ENCODE measurements around the gene WDR18. TPM values are rescaled to one million over a fixed set of nuclear protein-coding genes. Genes with fewer than 3 reads are reported as not detected.
A peak's percentile ranks its signal among the peaks of the same experiment; 100 is the strongest.

The WDR18 gene
- total and polyA plus RNA-seq, 4 experiments from 2014 or later = 44.3 to 79.7 (median 57.1) TPM

GRCh38 chr19:939922-940321 is 44.2 kb upstream of the WDR18 start:
- Histone ChIP-seq H3K9me3 (ENCODE audit: control insufficient read depth in 1 of 2, low read length in 2 of 2) (no peaks in the 10 kb centered on the region), H3K36me3 (ENCODE audit: insufficient read depth, low read length) (no peaks in the 10 kb centered on the region), H3K27me3 (ENCODE audit: insufficient read depth, low read length) (no peaks in the 10 kb centered on the region), H3K4me3 (ENCODE audit: low read length in 2 of 2) (no peak overlapping the region), H3K4me1 (ENCODE audit: insufficient read depth, low read length) (peaks cover 21% of the 10 kb centered on the region), H3K27ac (ENCODE audit: low read depth, low read length) (no peak overlapping the region)
- intact Hi-C loops (cut with micrococcal nuclease) = loop anchor here (2.0 kb wide), 1 partner anchor 15 kb away; no protein-coding TSS in a partner anchor
- ChIA-PET POLR2A (ENCODE audit: partially characterized antibody) (interaction anchor here (0.9 kb wide), 1 partner anchor 45 kb away, joined by 3 read pairs; the partner anchor contains the start of gene WDR18), CTCF (ENCODE audit: partially characterized antibody) (no interaction called here)
- no peak for DNase-seq
- Mint-ChIP-seq H3K36me3 (no peaks in the 10 kb centered on the region), H3K4me1 (peaks cover 14 to 32% (median 25%) of the 10 kb centered on the region in 4 donors), H3K9me3 (peaks cover 0 to 2% (median 0%) of the 10 kb centered on the region in 8 donors), H3K27me3 (no peaks in the 10 kb centered on the region), H3K4me3 (peak overlapping the region; percentile 63 to 83 (median 76)), H3K27ac (peak overlapping the region in 6 of 7 donors; percentile 72 to 91 (median 80))

- H3K27me3 Mint-ChIP-seq = no peaks in the 10 kb centered on the region
- DNase-seq = peak; percentile 70 to 83 (median 72)
- peaks cover 0 to 2% (median 0%) of the 10 kb centered on the region in 8 donors for H3K9me3 Mint-ChIP-seq
- ChIA-PET POLR2A (ENCODE audit: partially characterized antibody) (interaction anchor here (0.9 to 1.7 kb wide), 3 partner anchors 8 to 44 kb away, joined by 3 to 6 read pairs (median 3); partner anchors contain the start of gene WDR18), CTCF (ENCODE audit: partially characterized antibody) (interaction anchor here (1.0 kb wide), 1 partner anchor 77 kb away, joined by 4 read pairs; no protein-coding TSS in a partner anchor)
- intact Hi-C loops (cut with micrococcal nuclease) = loop anchor here (2.0 kb wide), 1 partner anchor 16 kb away; no protein-coding TSS in a partner anchor
- Histone ChIP-seq H3K27ac (ENCODE audit: low read depth, low read length) (peak overlapping the region; percentile 43), H3K9me3 (ENCODE audit: control insufficient read depth in 1 of 2, low read length in 2 of 2) (no peaks in the 10 kb centered on the region), H3K36me3 (ENCODE audit: insufficient read depth, low read length) (no peaks in the 10 kb centered on the region), H3K4me1 (ENCODE audit: insufficient read depth, low read length) (peaks cover 21% of the 10 kb centered on the region), H3K4me3 (ENCODE audit: low read length in 2 of 2) (peak overlapping the region; percentile 29 to 38), H3K27me3 (ENCODE audit: insufficient read depth, low read length) (no peaks in the 10 kb centered on the region)
- H3K4me3 Mint-ChIP-seq = peak overlapping the region; percentile 63 to 83 (median 78)
- no peaks in the 10 kb centered on the region for H3K36me3 Mint-ChIP-seq
- H3K4me1 Mint-ChIP-seq = peaks cover 14 to 32% (median 23%) of the 10 kb centered on the region in 4 donors
- H3K27ac Mint-ChIP-seq = peak overlapping the region; percentile 72 to 91 (median 81)
Measured at GRCh38 chr19:940591-941291, 43.4 kb upstream of the WDR18 start.

GRCh38 chr19:941292-942132 is 42.6 kb upstream of the WDR18 start:
- H3K27ac Mint-ChIP-seq = peak overlapping the region in 6 of 7 donors; percentile 60 to 81 (median 72)
- Histone ChIP-seq H3K9me3 (ENCODE audit: control insufficient read depth in 1 of 2, low read length in 2 of 2) (no peaks in the 10 kb centered on the region), H3K4me1 (ENCODE audit: insufficient read depth, low read length) (peaks cover 21% of the 10 kb centered on the region), H3K4me3 (ENCODE audit: low read length in 2 of 2) (peak overlapping the region; percentile 29 to 38), H3K27ac (ENCODE audit: low read depth, low read length) (peak overlapping the region; percentile 5), H3K27me3 (ENCODE audit: insufficient read depth, low read length) (no peaks in the 10 kb centered on the region), H3K36me3 (ENCODE audit: insufficient read depth, low read length) (no peaks in the 10 kb centered on the region)
- H3K4me1 Mint-ChIP-seq = peaks cover 14 to 32% (median 23%) of the 10 kb centered on the region in 4 donors
- DNase-seq = no peak
- H3K9me3 Mint-ChIP-seq = peaks cover 0 to 2% (median 0%) of the 10 kb centered on the region in 8 donors
- no peaks in the 10 kb centered on the region for H3K27me3 Mint-ChIP-seq
- intact Hi-C loops (cut with micrococcal nuclease) = loop anchor here (2.0 kb wide), 1 partner anchor 17 kb away; no protein-coding TSS in a partner anchor
- ChIA-PET POLR2A (ENCODE audit: partially characterized antibody) (interaction anchor here (1.4 to 1.7 kb wide), 2 partner anchors 9 to 18 kb away, joined by 3 to 6 read pairs; no protein-coding TSS in a partner anchor), CTCF (ENCODE audit: partially characterized antibody) (interaction anchor here (1.0 kb wide), 1 partner anchor 78 kb away, joined by 4 read pairs; no protein-coding TSS in a partner anchor)
- H3K36me3 Mint-ChIP-seq = no peaks in the 10 kb centered on the region
- peak overlapping the region; percentile 60 to 79 (median 72) for H3K4me3 Mint-ChIP-seq

GRCh38 chr19:942133-942645 is 42.0 kb upstream of the WDR18 start:
- POLR2A ChIA-PET (ENCODE audit: partially characterized antibody) = interaction anchor here (1.7 kb wide), 1 partner anchor 10 kb away, joined by 6 read pairs; no protein-coding TSS in a partner anchor
- H3K9me3 Mint-ChIP-seq = peaks cover 0 to 2% (median 0%) of the 10 kb centered on the region in 8 donors
- Histone ChIP-seq H3K9me3 (ENCODE audit: control insufficient read depth in 1 of 2, low read length in 2 of 2) (no peaks in the 10 kb centered on the region), H3K36me3 (ENCODE audit: insufficient read depth, low read length) (no peaks in the 10 kb centered on the region), H3K27ac (ENCODE audit: low read depth, low read length) (no peak overlapping the region), H3K4me3 (ENCODE audit: low read length in 2 of 2) (no peak overlapping the region), H3K27me3 (ENCODE audit: insufficient read depth, low read length) (no peaks in the 10 kb centered on the region), H3K4me1 (ENCODE audit: insufficient read depth, low read length) (peaks cover 20% of the 10 kb centered on the region)
- no peak for DNase-seq
- intact Hi-C loops (cut with micrococcal nuclease) = no loop called here
- no peak overlapping the region for H3K27ac Mint-ChIP-seq
- no peak overlapping the region for H3K4me3 Mint-ChIP-seq
- CTCF ChIA-PET (ENCODE audit: partially characterized antibody) = interaction anchor here (2.0 kb wide), 1 partner anchor 42 kb away, joined by 6 read pairs; the partner anchor contains the start of gene WDR18
- H3K27me3 Mint-ChIP-seq = no peaks in the 10 kb centered on the region
- peaks cover 13 to 28% (median 20%) of the 10 kb centered on the region in 4 donors for H3K4me1 Mint-ChIP-seq
- H3K36me3 Mint-ChIP-seq = no peaks in the 10 kb centered on the region

GRCh38 chr19:943551-944170 is 40.5 kb upstream of the WDR18 start:
- Histone ChIP-seq H3K27ac (ENCODE audit: low read depth, low read length) (no peak overlapping the region), H3K4me1 (ENCODE audit: insufficient read depth, low read length) (peaks cover 16% of the 10 kb centered on the region), H3K9me3 (ENCODE audit: control insufficient read depth in 1 of 2, low read length in 2 of 2) (no peaks in the 10 kb centered on the region), H3K27me3 (ENCODE audit: insufficient read depth, low read length) (no peaks in the 10 kb centered on the region), H3K4me3 (ENCODE audit: low read length in 2 of 2) (no peak overlapping the region), H3K36me3 (ENCODE audit: insufficient read depth, low read length) (no peaks in the 10 kb centered on the region)
- Mint-ChIP-seq H3K4me3 (no peak overlapping the region), H3K27ac (no peak overlapping the region), H3K4me1 (peaks cover 9 to 19% (median 13%) of the 10 kb centered on the region in 4 donors), H3K9me3 (no peaks in the 10 kb centered on the region), H3K27me3 (no peaks in the 10 kb centered on the region), H3K36me3 (no peaks in the 10 kb centered on the region)
- intact Hi-C loops (cut with micrococcal nuclease) = no loop called here
- DNase-seq = no peak
- CTCF ChIA-PET (ENCODE audit: partially characterized antibody) = interaction anchor here (2.0 kb wide), 1 partner anchor 41 kb away, joined by 6 read pairs; the partner anchor contains the start of gene WDR18
- POLR2A ChIA-PET (ENCODE audit: partially characterized antibody) = interaction anchor here (1.1 kb wide), 1 partner anchor 17 kb away, joined by 3 read pairs; no protein-coding TSS in a partner anchor

- Histone ChIP-seq H3K36me3 (ENCODE audit: insufficient read depth, low read length) (no peaks in the 10 kb centered on the region), H3K27me3 (ENCODE audit: insufficient read depth, low read length) (no peaks in the 10 kb centered on the region), H3K27ac (ENCODE audit: low read depth, low read length) (no peak overlapping the region), H3K9me3 (ENCODE audit: control insufficient read depth in 1 of 2, low read length in 2 of 2) (no peaks in the 10 kb centered on the region), H3K4me1 (ENCODE audit: insufficient read depth, low read length) (peaks cover 16% of the 10 kb centered on the region), H3K4me3 (ENCODE audit: low read length in 2 of 2) (no peak overlapping the region)
- no peaks in the 10 kb centered on the region for H3K9me3 Mint-ChIP-seq
- intact Hi-C loops (cut with micrococcal nuclease) = no loop called here
- POLR2A ChIA-PET (ENCODE audit: partially characterized antibody) = no interaction called here
- no peak overlapping the region for H3K4me3 Mint-ChIP-seq
- peaks cover 9 to 19% (median 13%) of the 10 kb centered on the region in 4 donors for H3K4me1 Mint-ChIP-seq
- H3K27me3 Mint-ChIP-seq = no peaks in the 10 kb centered on the region
- H3K27ac Mint-ChIP-seq = no peak overlapping the region
- no peaks in the 10 kb centered on the region for H3K36me3 Mint-ChIP-seq
- DNase-seq = no peak
- CTCF ChIA-PET (ENCODE audit: partially characterized antibody) = interaction anchor here (1.2 to 2.0 kb wide), 2 partner anchors 37 to 40 kb away, joined by 4 to 6 read pairs; partner anchors contain the start of gene WDR18
Measured at GRCh38 chr19:944171-944567, 40.0 kb upstream of the WDR18 start.

All from CD4-positive, alpha-beta memory T cell (primary cell).